ENCODE results near the gene EDAR.

EDAR gene

GRCh38 chr2:108923736-108924579 lies 65.1 kb downstream of the EDAR start:
- no peak for DNase-seq (ENCODE audit: low spot score)

GRCh38 chr2:108923019-108923700 lies 65.9 kb downstream of the EDAR start:
- DNase-seq (ENCODE audit: low spot score) = no peak

GRCh38 chr2:108922141-108922915 lies 66.7 kb downstream of the EDAR start:
- DNase-seq (ENCODE audit: low spot score) = no peak

- DNase-seq (ENCODE audit: low spot score) = no peak
Observed at GRCh38 chr2:108921096-108922030, 67.7 kb downstream of the EDAR start.

GRCh38 chr2:108920686-108921085 lies 68.3 kb downstream of the EDAR start:
- no peak for DNase-seq (ENCODE audit: low spot score)

- no peak for DNase-seq (ENCODE audit: low spot score)
Observed at GRCh38 chr2:108919571-108920373, 69.2 kb downstream of the EDAR start.

GRCh38 chr2:108918941-108919341 lies 70.1 kb downstream of the EDAR start:
- no peak for DNase-seq (ENCODE audit: low spot score)

- DNase-seq (ENCODE audit: low spot score) = no peak
Observed at GRCh38 chr2:108918156-108918874, 70.7 kb downstream of the EDAR start.

GRCh38 chr2:108917526-108917925 lies 71.5 kb downstream of the EDAR start:
- no peak for DNase-seq (ENCODE audit: low spot score)

- DNase-seq (ENCODE audit: low spot score) = no peak
Observed at GRCh38 chr2:108916796-108917421, 72.1 kb downstream of the EDAR start.

- DNase-seq (ENCODE audit: low spot score) = no peak
Observed at GRCh38 chr2:108916122-108916795, 72.8 kb downstream of the EDAR start.

GRCh38 chr2:108912629-108912902 lies 76.5 kb downstream of the EDAR start:
- DNase-seq (ENCODE audit: low spot score) = no peak

GRCh38 chr2:108911807-108912628 lies 77.0 kb downstream of the EDAR start:
- DNase-seq (ENCODE audit: low spot score) = no peak

- DNase-seq (ENCODE audit: low spot score) = no peak
Observed at GRCh38 chr2:108911401-108911800, 77.6 kb downstream of the EDAR start.

- no peak for DNase-seq (ENCODE audit: low spot score)
Observed at GRCh38 chr2:108910541-108911396, 78.3 kb downstream of the EDAR start.

- DNase-seq (ENCODE audit: low spot score) = no peak
Observed at GRCh38 chr2:108910011-108910431, 79.0 kb downstream of the EDAR start.

- no peak for DNase-seq (ENCODE audit: low spot score)
Observed at GRCh38 chr2:108909275-108909823, 79.7 kb downstream of the EDAR start.

Data from activated CD4-positive, alpha-beta T cell treated with anti-CD3 and anti-CD28 coated beads, Interleukin-2, Interleukin-4, amounts not matched to agents 100 ng/mL and 50 ng/mL, durations not matched to agents 16 hours and 8 hours (primary cell).